IPS-NIHi11 (cell line): ENCODE data around the gene AMOT.

Experiments
- DNase-seq: peaks from one replicate; pipeline ENCODE4 v3.0.0; 2012; ENCODE audit warnings: mixed read lengths, low spot score

AMOT gene

DNA sequence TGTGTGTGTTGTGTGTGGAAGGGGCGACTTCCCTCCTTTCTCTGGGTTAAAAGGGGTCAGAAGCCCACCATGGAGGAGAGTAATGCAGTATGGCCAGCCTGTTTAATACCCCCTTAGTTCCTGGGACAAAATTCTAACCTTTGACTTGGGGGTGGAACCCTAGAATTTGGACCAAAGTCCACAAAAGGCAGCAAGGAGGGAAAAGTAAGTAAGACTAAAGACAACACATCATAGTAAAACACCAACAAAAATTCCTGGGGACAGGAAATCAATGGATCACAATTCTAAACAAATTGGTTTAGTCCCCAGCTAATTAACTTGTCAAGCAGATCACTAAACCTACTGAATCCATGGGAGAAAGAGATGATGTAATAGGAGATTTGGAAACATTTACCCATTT lies 3.1 kb downstream of the AMOT start:
- DNase-seq = no peak

DNA sequence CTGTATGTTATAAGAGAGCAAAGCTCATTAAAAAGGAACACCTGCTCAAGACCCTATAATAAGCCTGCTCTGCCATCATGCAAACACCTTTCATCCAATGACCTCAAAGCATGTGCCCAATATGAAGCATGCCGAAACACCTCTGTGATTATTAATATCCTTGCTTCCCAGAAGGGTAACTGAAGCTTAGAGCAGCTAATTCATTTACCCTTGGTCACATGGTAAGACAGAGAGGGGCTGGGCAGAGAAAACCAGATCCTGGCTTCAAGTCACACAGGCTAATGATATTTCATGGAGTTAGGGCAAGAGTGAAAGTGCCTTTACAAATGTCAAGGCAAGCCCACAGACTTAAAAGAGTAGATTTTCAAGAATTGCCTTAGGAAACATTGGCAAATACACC lies 5.6 kb downstream of the AMOT start:
- no peak for DNase-seq

DNA sequence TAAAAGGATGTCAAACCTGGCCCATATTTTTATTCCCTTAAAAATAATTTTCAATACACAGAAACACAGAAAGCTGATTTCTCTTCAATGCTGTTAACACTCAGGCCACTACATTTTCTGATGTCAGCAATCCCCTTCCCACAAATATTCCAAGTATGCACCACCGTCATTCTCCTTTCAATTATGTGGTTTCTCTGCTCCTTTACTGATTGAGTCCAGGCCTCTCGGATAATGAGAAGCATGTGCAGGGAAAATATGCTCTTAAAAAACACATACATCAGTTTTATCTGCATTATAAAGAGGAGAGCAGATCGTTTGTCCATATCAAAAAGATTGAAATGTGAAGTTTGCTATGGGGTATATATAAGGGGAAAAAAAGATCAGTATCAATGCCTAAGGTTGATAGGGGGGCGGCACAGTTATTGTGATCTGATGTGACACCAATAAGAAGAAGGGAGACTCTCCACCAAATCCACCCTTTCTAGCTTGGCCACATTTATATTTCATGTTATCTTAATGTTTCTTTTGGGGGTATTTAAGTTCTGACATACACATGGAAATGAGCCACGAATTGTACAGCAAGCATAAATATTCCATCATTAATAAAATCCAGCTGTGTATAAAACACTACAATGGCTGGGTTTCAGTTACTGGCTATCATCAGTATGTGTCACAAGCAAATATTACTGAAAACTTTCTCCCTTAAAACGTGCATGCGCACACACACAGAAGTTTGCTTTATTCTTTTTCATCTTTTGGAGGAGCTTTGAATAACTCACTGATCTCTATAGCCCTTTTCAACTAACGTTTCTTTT lies 6.4 kb downstream of the AMOT start:
- DNase-seq = no peak

DNA sequence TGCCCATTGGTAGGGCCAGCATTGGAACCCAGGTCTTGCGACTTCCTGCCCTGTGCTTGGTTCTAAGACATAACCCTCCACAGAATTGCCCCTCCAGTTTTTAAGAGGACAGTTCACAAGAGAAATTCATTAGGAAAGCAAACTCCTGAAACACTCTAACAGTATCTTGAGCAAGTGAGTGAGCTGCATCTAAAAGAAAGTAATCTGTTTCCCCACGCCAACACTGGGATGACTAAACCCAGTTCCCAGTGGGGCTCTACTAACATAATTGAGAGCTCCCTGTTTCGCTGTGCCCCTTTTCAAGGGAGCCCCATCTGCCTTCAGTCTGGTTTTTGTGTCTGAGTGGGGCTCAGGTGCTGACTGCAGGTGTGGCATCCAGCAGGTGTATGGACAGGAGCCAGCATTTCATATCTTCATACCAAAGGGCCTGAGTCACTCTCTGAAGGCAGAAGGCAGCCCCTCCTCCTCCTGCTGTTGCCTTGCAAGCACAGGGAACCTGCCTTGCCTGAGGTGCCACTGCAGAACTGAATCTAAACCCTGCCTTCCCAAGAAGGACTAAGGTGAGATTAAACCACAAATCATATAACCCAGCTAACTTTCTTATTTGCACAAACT lies 8.0 kb downstream of the AMOT start:
- no peak for DNase-seq

DNA sequence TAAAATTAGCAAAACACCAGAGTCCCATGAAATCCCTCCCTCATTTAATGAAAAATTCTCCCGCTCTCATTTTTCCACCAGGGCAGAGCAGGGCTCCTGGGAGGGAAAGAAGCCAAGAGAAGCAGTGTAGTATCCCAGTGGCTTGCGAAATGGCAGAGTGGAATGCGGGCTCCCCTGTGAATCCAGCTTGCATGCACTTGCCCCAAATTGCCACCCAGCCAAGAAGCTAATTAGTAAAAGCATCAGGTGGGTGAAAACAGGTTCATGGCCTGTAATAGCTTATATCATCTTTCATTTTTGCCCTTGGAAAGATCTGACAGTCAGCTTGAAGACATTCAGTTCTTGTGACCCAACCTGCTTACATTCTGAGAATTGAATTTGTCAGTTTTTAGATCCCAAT lies 10.1 kb downstream of the AMOT start:
- DNase-seq = no peak

DNA sequence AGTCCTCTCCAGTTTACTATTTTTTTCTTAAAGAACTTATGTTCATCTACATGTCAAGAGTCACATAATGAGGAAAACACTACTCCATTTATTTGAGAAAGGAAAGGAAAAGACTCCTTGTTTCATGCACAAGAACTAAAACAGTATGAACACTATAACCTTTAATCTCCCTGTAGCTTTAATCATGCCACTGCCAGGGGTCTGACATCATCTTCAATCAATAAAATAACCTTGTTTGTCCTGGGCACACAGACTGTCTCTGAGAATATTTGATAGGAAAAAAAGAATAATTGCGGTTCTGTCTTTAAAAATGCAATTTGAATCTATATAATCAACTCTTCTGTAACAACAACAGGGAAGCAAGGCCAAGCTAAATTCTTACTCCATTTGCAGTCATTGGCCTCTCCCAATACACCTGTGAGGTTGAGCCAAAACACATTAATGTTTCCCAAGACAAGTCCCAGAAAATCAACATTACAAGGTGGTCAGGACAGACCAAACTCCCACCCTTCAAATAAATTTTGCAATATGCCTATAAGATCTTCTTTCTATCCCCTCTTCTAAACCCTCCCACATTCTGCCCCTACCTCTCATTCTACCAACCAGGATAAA lies 13.2 kb downstream of the AMOT start:
- DNase-seq = no peak

DNA sequence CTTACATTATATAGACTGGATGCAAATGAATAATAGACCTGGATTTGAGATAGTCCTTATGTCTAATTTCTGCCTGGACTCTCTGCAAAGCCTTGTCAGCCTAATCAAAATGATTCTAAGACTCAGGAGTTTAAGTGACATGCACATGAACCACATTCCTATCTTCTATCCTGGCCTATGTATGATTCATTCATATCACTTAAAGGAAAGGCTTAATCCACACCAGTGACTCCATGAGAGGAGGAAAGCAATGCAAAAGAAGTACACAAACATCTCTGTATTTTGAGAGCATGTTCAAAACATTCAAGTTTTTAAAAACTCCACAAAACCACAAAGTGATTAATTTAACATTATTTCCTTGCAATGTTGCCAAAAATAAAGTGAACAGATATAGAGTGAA lies 14.6 kb downstream of the AMOT start:
- no peak for DNase-seq

DNA sequence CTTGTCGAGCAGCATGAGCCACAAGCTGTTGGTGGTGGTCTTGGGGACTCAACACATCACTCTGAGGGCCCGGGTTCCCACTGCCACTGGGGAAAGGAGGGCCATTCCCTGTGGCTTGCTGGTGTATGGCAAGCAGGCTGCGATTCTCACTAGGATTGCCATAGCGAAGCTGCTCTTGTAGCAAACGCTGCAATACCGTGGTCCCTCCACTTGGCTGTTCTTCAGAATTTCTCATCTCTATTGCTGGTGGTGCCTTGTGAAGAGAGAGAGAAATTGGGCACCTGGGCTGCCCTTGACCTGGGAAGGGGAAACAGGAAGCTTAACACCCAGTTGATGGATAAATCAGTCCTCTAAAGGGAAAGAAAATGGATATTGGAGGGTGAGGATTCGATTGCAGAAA lies 17.7 kb downstream of the AMOT start:
- no peak for DNase-seq

DNA sequence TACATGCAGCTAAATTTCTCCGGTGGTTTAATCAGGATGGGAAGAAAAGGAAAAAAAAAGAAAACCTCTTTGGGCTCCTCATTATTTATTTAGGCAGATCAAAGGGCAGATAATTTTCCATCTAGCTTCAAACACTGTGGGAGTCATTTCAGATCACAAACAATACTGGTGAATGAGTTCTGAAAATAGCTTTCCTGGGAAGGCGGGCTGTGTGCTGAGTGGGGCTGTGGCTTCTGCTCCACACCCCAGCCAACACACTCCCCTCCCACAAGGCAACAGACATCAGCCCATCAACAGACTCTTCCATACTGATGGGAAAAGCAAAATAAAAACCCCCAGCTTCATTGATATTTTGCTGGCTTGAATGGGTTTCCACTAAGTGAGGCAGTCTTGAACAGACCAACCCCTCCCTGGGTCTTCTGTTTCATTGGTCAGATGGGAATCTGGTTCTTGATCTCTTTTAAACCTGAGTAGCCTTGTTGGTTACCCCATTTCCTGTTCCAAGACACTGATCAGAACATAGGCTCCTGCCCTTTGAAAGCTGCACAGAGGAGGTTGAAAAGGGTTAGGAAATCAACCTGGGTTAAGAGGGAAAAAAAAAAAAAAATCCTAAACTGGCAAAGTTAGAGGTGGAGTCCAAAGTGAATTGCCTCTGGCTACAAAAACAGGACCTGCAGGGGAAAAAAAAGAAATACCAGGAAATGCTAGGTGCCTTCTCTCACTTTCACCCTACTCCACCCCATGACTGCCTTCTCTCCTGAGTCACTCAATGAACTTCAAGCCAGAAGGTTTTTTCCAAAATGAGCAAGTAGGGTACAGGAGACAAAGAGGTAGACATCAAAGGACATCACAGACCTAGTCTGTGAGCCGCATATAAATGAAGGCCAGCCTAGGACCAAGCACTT lies 20.0 kb downstream of the AMOT start:
- DNase-seq = no peak

DNA sequence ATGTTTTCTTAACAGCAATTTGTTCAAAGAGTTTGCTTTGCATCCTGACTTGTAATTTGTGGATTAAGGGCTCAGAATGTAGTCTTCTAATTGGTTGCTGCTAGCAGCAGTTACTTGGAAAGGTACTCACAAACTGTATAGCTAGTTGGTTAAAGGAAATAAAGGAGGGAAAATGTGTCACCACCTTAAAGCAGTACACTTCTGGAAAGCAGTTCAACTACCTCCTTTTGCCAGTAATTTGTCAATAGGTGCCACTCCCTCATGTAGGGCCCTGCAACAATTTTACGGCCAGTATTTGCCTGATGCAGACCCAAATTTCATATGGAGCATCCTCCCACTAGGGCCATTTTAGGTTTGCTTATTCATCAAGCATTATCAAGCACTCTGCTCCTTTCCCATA lies 20.8 kb downstream of the AMOT start:
- no peak for DNase-seq

DNA sequence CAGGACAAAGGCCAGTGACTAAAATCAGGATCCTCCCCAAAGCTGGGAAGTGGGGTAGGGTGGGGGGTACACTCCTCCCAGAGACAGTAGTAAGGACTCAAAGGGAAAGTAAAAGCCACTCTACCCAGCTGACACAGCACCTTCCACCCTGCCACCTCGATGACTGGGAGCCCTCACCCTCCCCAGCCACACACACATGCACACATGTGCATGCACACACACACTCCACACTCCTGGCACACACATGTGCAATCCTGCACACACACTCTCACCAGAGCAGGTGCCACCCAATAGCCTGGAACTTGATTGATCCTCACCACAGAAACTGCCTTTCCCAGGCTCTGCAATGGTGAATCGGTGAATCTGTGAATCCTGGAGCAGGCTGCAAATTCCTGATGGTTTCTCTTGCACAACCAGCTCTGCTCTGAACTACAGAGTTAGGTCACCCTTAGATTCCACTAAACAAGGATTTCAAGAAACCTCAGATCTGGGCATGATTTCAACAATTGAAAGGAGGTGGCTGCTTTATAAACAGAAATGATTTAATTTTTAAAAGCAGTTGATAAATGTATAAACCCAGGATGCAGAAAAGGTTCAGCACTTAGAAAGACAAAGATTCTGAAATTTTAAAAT lies 21.5 kb downstream of the AMOT start:
- DNase-seq = no peak

DNA sequence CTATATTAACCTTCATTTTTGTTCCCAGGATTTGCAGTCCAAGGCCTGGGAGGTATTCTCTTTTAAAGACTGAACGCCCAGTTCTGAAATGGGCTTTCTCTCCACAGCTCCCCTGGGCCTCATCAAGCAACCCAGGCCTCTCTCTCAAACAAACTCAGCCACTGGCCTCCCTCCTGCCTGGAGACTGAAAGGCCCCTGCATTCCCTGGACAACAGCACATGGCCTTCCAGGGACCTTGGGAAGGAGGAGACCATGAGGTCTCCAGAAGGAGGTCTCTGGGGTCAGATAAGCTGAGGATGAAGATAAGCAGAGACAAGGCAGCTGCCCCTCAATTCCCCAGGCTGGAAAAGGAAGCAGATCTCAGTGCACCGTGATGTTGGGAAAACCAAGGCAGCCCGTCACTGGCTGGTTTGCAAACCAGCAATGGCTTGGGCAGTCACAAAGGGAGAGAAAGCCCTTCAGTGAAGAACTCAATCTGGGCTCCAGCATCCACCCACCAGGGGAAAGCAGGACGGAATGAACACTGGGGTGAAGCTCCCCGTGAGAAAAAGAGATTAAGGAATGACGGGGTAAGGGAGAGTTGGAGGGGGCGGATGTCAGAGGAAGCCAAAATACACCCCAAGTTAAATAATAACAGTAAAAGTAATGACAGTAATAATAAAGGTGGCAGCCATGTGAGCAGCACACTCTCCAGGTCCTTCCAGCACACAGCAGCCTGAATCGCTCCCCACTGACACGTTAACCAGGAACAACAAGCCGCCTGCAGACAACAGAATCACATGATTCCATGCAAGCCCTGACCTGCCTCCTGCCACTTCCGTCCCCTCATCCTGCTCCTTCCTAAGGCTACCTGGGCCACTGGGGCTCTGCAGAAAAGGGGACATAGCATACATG lies 22.3 kb downstream of the AMOT start:
- DNase-seq = no peak

DNA sequence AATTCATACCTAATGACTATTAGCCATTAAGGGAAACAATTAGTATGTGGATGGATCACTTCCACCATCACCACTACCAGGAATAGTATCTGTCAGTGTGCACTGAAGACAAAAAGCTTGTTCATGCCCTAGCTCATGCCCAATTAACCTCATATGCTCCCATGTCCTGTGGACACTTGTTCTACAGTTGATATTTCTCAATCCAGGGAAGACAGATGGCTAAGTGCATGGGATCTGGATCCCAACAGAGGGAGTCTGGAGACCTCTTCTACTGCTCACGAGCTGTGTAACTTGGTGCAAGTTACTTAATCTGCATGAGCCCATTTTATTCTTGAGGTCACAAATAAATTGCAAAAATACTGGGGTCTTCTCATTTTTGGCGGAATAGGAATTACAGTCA lies 23.7 kb downstream of the AMOT start:
- DNase-seq = no peak

DNA sequence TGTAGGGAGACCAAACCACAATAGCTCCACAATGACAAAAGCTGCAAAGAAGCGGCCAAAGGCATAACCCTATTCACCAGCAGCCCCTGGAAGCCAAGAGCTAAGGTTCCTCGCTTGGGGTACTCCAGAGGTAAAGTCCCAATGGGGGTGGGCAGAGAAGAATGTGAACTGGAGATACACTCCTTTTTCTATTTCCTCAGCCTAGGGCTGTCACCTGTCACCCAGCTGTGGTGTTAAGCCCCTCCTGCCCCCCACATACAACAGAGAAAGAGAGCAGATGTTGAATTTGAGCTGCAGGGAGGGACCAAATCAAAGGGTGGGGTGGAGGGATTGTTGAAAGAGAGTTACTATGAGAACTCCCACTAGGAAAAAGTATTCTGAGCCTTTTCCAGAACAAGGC lies 26.1 kb downstream of the AMOT start:
- DNase-seq = no peak

DNA sequence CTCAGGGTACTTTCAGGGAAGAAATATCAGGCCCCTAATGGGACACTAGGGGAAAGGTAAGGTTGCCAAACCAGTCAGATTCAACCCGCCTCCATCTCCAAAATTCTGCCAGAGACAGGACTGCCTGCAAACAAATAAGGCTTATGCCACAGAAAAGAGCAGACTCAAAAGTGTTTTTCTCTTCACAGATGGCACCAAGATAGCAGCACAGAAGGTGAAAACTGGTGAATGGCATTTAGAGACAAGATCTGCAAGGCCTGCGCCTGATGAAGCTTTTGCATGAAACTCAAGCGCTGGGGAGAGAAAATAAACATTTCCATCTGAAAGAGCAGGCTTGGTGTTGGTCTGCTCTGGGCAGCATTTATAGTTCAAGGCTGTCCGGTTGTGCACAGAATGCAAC lies 27.9 kb downstream of the AMOT start:
- no peak for DNase-seq

DNA sequence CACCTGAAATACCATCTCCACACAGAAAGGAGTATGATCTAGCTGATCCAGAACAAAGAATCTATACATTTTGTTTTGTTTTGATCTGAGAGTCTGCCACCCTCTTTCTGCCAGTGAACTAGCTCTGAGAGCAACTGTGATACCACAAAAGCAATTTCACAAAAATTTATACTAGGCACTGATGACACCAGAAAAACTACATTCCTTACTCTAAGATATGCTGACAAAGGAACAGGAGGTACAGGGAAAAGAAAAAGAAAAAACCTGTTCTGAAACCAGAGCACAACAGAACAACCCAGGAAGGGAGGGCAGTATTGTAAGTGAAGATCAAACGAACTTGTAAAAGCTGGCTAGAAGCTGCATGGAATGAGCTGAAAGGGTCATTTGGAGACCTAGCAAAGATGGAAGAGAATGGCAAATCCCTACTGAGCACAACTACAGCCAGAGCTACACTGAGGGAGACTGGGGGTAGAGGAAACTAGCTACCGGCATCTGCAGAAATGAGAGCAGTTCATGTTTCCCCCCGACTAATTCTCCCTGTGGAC lies 31.9 kb downstream of the AMOT start:
- DNase-seq = no peak

DNA sequence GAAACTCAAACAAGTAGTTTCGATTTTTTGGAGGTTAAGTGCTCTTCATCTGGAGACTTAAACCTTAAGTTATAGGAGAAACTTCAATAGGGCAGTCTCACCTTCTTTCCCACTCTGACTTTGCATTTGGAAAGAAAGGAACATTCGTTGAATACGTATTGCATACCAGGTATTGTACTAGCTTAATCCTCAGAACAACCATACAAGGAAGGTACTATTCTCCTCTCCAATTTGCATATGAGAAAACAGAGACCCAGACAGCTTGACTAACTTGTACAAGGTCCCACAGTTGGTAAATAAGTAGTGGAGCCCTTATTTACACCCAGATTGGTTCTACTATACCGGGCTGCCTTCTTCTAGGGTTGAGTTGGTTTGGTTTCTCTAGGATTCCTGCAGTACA lies 32.6 kb downstream of the AMOT start:
- DNase-seq = no peak

DNA sequence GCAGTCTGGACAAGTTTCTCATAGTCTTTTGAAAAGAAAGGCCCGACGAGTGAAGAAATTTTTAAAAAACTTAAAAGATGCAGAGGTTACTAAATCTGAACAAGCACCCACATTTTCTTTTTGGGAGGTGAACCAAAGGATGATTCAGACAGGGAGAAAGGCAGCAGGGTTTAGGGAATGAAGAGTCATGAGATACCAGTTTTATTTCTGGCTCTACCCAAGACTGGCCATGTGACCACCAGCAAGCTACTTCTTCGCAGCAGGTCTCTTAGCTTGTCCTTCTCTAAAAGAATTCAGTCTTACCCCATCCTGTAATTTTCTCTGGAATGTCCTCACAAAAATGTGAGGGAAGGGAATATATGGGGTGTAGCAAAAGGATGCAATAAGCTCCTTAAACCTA lies 37.6 kb downstream of the AMOT start:
- no peak for DNase-seq

DNA sequence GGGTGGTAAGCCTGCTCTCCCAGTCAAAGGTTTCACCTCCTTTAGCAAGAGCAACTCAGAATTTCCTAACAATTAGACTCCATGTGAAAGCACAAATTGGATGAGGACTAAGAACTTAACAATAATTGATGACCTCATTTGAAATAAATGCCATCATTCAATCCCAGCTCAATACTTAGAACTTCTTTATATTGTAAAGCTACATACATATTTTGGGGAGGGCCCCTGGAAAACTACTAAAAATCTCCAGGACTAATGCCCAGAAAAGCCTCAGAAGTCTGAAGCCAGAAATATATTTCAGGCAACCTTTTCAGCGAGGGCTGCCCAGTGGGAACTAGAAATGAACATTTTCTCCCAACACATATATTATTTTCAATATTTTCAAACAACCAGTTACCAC lies 38.1 kb downstream of the AMOT start:
- no peak for DNase-seq

DNA sequence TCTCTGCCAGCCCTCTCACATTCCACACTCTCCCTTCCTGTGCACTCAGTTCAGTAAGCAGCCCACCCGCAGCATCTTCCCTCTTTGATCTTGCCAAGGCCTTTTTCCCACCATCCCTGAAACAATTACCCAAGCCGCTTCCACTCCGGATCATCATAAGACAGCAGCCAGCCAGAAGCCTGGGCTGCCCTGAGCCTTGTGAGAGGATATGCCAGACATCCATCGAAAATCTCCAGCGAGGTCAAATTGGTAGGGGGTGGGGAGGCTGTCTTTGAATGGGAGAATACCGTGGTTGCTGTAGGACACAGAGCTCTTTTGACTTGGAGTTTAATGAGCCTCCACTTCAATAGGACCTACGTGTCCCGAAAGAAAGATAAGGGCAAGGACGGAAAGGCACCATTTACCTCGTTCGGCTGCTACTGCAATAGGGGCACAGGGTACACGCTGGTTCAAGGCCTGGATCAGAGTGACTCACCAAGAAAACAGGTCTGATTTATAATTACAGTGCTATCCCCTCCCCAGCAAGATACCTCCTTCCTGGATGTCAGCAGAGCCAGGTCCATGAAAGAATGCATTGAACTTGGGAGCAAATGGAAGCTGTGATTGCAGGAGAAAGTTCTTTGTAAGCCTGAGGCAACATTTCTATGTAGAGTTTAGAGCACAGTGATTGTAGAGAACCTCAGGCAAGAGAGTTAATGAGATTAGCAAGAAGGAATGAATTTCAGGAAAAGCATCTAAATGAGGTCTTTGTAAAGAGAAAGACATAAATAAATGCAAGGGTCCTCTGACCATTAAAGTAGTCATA lies 39.5 kb downstream of the AMOT start:
- no peak for DNase-seq
